SH-SY5Y (cell line): ENCODE results near the gene ZFPM1.

ENCODE experiments used
- GATA2 ChIP-seq: IDR thresholded peaks from 2 replicates; pipeline ENCODE4 v1.6.1; 2011; ENCODE audit warnings: mild to moderate bottlenecking, low read depth, low read length
- GATA3 ChIP-seq: IDR thresholded peaks from 2 replicates; pipeline ENCODE4 v1.6.1; 2011; ENCODE audit warnings: low read depth, mild to moderate bottlenecking, low read length, moderate library complexity

GRCh38 chr16:88526008-88526905, 73.2 kb downstream of the ZFPM1 start:
- TF ChIP-seq GATA2 (no peak), GATA3 (no peak)
